Activated naive CD8-positive, alpha-beta T cell treated with anti-CD3 and anti-CD28 coated beads, Interleukin-2, amount 50 U/mL, for 24 hours (primary cell): Measurements from ENCODE around the gene UBE2I.
A peak's percentile ranks its signal among the peaks of the same experiment; 100 is the strongest.

Experiments
- ATAC-seq: fragments of 150-1000 bp; cut with Tn5 transposase; one replicate; pipeline ENCODE4 v1.10.0; 2021
- DNase-seq: peaks from one replicate; pipeline ENCODE4 v3.0.0; 2021
- H3K27ac Mint-ChIP-seq: one replicate; pipeline ENCODE4 v1.8.0; 2021; ENCODE audit warnings: mild to moderate bottlenecking, mixed read lengths
- H3K27me3 Mint-ChIP-seq: one replicate; pipeline ENCODE4 v1.8.0; 2021; ENCODE audit warnings: mixed read lengths
- H3K36me3 Mint-ChIP-seq: one replicate; pipeline ENCODE4 v1.8.0; 2021; ENCODE audit warnings: low read depth, mixed read lengths
- H3K4me1 Mint-ChIP-seq: one replicate; pipeline ENCODE4 v1.8.0; 2021; ENCODE audit warnings: mixed read lengths
- H3K4me3 Mint-ChIP-seq: one replicate; pipeline ENCODE4 v1.8.0; 2021; ENCODE audit warnings: mild to moderate bottlenecking, moderate library complexity, mixed read lengths
- H3K9me3 Mint-ChIP-seq: one replicate; pipeline ENCODE4 v1.8.0; 2021; ENCODE audit warnings: mixed read lengths

UBE2I gene

GRCh38 chr16:1342526-1343427 is 33.3 kb downstream of the UBE2I start:
- Mint-ChIP-seq H3K9me3 (no peaks in the 10 kb centered on the region), H3K4me1 (peaks cover 18% of the 10 kb centered on the region), H3K36me3 (no peaks in the 10 kb centered on the region), H3K4me3 (peak overlapping the region; percentile 43), H3K27me3 (no peaks in the 10 kb centered on the region), H3K27ac (peak overlapping the region; percentile 31)
- peak; percentile 88 for DNase-seq
- peak; percentile 82 for ATAC-seq

- peaks cover 18% of the 10 kb centered on the region for H3K4me1 Mint-ChIP-seq
- no peaks in the 10 kb centered on the region for H3K9me3 Mint-ChIP-seq
- H3K4me3 Mint-ChIP-seq, result peak overlapping the region; percentile 43
- ATAC-seq (no peak), DNase-seq (no peak)
- peak overlapping the region; percentile 31 for H3K27ac Mint-ChIP-seq
- no peaks in the 10 kb centered on the region for H3K27me3 Mint-ChIP-seq
- H3K36me3 Mint-ChIP-seq, result no peaks in the 10 kb centered on the region
Measured at GRCh38 chr16:1343428-1344242, 34.2 kb downstream of the UBE2I start.

GRCh38 chr16:1344499-1344898 is 35.1 kb downstream of the UBE2I start:
- Mint-ChIP-seq H3K36me3 (no peaks in the 10 kb centered on the region), H3K9me3 (no peaks in the 10 kb centered on the region), H3K27ac (no peak overlapping the region), H3K4me1 (peaks cover 18% of the 10 kb centered on the region), H3K4me3 (no peak overlapping the region), H3K27me3 (no peaks in the 10 kb centered on the region)
- DNase-seq (no peak), ATAC-seq (no peak)

GRCh38 chr16:1345087-1345486 is 35.7 kb downstream of the UBE2I start:
- H3K4me3 Mint-ChIP-seq, result no peak overlapping the region
- H3K9me3 Mint-ChIP-seq, result no peaks in the 10 kb centered on the region
- H3K36me3 Mint-ChIP-seq, result no peaks in the 10 kb centered on the region
- H3K27ac Mint-ChIP-seq, result no peak overlapping the region
- H3K4me1 Mint-ChIP-seq, result peaks cover 19% of the 10 kb centered on the region
- ATAC-seq, result no peak
- no peak for DNase-seq
- H3K27me3 Mint-ChIP-seq, result no peaks in the 10 kb centered on the region

GRCh38 chr16:1345651-1346421 is 36.4 kb downstream of the UBE2I start:
- Mint-ChIP-seq H3K4me1 (peaks cover 27% of the 10 kb centered on the region), H3K4me3 (no peak overlapping the region), H3K27ac (no peak overlapping the region), H3K9me3 (no peaks in the 10 kb centered on the region), H3K36me3 (peaks cover 4% of the 10 kb centered on the region), H3K27me3 (no peaks in the 10 kb centered on the region)
- ATAC-seq (no peak), DNase-seq (no peak)

GRCh38 chr16:1346422-1347285 is 37.2 kb downstream of the UBE2I start:
- peaks cover 4% of the 10 kb centered on the region for H3K36me3 Mint-ChIP-seq
- DNase-seq (no peak), ATAC-seq (no peak)
- H3K9me3 Mint-ChIP-seq, result no peaks in the 10 kb centered on the region
- H3K27me3 Mint-ChIP-seq, result no peaks in the 10 kb centered on the region
- H3K4me1 Mint-ChIP-seq, result peaks cover 30% of the 10 kb centered on the region
- H3K4me3 Mint-ChIP-seq, result no peak overlapping the region
- no peak overlapping the region for H3K27ac Mint-ChIP-seq

- ATAC-seq (no peak), DNase-seq (no peak)
- H3K4me3 Mint-ChIP-seq, result no peak overlapping the region
- H3K27me3 Mint-ChIP-seq, result no peaks in the 10 kb centered on the region
- no peaks in the 10 kb centered on the region for H3K9me3 Mint-ChIP-seq
- H3K4me1 Mint-ChIP-seq, result peaks cover 27% of the 10 kb centered on the region
- no peak overlapping the region for H3K27ac Mint-ChIP-seq
- H3K36me3 Mint-ChIP-seq, result peaks cover 4% of the 10 kb centered on the region
Measured at GRCh38 chr16:1347286-1347855, 37.9 kb downstream of the UBE2I start.

- Mint-ChIP-seq H3K9me3 (no peaks in the 10 kb centered on the region), H3K4me1 (peaks cover 26% of the 10 kb centered on the region), H3K27ac (no peak overlapping the region), H3K27me3 (no peaks in the 10 kb centered on the region), H3K4me3 (no peak overlapping the region), H3K36me3 (peaks cover 7% of the 10 kb centered on the region)
- DNase-seq (no peak), ATAC-seq (no peak)
Measured at GRCh38 chr16:1347962-1348361, 38.5 kb downstream of the UBE2I start.

GRCh38 chr16:1348441-1348840 is 39.0 kb downstream of the UBE2I start:
- peaks cover 7% of the 10 kb centered on the region for H3K36me3 Mint-ChIP-seq
- ATAC-seq (no peak), DNase-seq (no peak)
- H3K9me3 Mint-ChIP-seq, result no peaks in the 10 kb centered on the region
- no peak overlapping the region for H3K4me3 Mint-ChIP-seq
- peaks cover 26% of the 10 kb centered on the region for H3K4me1 Mint-ChIP-seq
- H3K27me3 Mint-ChIP-seq, result no peaks in the 10 kb centered on the region
- H3K27ac Mint-ChIP-seq, result no peak overlapping the region

GRCh38 chr16:1348926-1349325 is 39.5 kb downstream of the UBE2I start:
- DNase-seq, result no peak
- Mint-ChIP-seq H3K9me3 (no peaks in the 10 kb centered on the region), H3K27me3 (no peaks in the 10 kb centered on the region), H3K36me3 (peaks cover 7% of the 10 kb centered on the region), H3K4me3 (no peak overlapping the region), H3K4me1 (peaks cover 29% of the 10 kb centered on the region), H3K27ac (no peak overlapping the region)
- ATAC-seq, result no peak

- H3K4me3 Mint-ChIP-seq, result no peak overlapping the region
- H3K36me3 Mint-ChIP-seq, result peaks cover 7% of the 10 kb centered on the region
- no peaks in the 10 kb centered on the region for H3K27me3 Mint-ChIP-seq
- peaks cover 29% of the 10 kb centered on the region for H3K4me1 Mint-ChIP-seq
- no peak overlapping the region for H3K27ac Mint-ChIP-seq
- no peaks in the 10 kb centered on the region for H3K9me3 Mint-ChIP-seq
- DNase-seq, result no peak
- no peak for ATAC-seq
Measured at GRCh38 chr16:1349351-1349750, 39.9 kb downstream of the UBE2I start.

- DNase-seq, result no peak
- Mint-ChIP-seq H3K4me3 (peak overlapping the region; percentile 83), H3K4me1 (peaks cover 32% of the 10 kb centered on the region), H3K27ac (peak overlapping the region; percentile 18), H3K36me3 (peaks cover 7% of the 10 kb centered on the region), H3K9me3 (no peaks in the 10 kb centered on the region), H3K27me3 (no peaks in the 10 kb centered on the region)
- ATAC-seq, result no peak
Measured at GRCh38 chr16:1349951-1350350, 40.5 kb downstream of the UBE2I start.

- peaks cover 7% of the 10 kb centered on the region for H3K36me3 Mint-ChIP-seq
- peak overlapping the region; percentile 80 for H3K27ac Mint-ChIP-seq
- ATAC-seq (no peak), DNase-seq (no peak)
- peaks cover 36% of the 10 kb centered on the region for H3K4me1 Mint-ChIP-seq
- no peaks in the 10 kb centered on the region for H3K27me3 Mint-ChIP-seq
- no peaks in the 10 kb centered on the region for H3K9me3 Mint-ChIP-seq
- peak overlapping the region; percentile 83 for H3K4me3 Mint-ChIP-seq
Measured at GRCh38 chr16:1350691-1351090, 41.3 kb downstream of the UBE2I start.
